Measurements from ENCODE around the gene UNC13D.

Gene UNC13D

DNA sequence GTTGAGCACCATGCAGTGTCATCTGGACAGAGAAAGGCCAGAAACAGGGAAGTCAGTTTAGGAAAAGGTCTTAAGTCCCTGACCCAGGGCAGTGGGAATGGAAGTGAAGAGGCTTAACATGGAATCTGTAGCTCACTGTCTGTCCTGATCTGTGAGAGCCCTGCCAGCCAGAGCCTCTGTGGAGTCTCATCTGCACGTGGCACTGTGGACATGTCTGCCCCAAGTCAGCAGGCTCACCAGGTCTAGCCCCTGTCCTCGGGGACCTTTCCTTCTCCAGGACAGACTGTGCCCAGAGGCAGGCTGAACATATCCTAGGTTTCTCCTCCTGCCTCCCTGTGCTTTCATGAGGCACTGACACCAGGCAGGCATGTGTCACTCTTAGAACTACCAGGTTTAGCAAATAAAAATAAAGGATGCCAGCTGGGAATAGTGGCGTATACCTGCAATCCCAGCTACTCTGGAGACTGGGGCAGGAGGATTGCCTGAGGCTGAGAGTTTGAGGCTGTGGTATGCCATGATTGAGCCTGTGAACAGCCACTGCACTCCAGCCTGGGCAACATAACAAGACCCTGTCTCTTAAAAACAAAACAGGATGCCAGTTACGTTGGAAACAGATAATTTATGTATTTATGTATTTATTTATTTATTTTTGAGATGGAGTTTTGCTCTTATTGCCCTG lies 37.2 kb downstream of the UNC13D start (continued):
- TF ChIP-seq, protein P1, sequence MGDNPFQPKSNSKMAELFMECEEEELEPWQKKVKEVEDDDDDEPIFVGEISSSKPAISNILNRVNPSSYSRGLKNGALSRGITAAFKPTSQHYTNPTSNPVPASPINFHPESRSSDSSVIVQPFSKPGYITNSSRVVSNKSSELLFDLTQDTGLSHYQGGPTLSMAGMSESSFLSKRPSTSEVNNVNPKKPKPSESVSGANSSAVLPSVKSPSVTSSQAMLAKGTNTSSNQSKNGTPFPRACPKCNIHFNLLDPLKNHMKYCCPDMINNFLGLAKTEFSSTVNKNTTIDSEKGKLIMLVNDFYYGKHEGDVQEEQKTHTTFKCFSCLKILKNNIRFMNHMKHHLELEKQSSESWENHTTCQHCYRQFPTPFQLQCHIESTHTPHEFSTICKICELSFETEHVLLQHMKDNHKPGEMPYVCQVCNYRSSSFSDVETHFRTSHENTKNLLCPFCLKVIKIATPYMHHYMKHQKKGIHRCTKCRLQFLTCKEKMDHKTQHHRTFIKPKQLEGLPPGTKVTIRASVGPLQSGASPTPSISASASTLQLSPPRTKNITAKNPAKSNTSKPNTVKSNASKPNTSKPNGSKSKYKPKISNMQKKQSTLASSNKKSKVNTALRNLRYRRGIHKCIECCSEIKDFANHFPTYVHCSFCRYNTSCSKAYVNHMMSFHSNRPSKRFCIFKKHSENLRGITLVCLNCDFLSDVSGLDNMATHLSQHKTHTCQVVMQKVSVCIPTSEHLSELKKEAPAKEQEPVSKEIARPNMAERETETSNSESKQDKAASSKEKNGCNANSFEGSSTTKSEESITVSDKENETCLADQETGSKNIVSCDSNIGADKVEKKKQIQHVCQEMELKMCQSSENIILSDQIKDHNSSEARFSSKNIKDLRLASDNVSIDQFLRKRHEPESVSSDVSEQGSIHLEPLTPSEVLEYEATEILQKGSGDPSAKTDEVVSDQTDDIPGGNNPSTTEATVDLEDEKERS (tag by site-specific recombination; IDR thresholded peaks at IDR 0.05): no peak
- TF ChIP-seq ZNF768 (tag by site-specific recombination; IDR thresholded peaks at IDR 0.05) (no peak), ZNF561 (tag by site-specific recombination; IDR thresholded peaks at IDR 0.05; ENCODE audit: borderline replicate concordance) (no peak), GLIS1 (tag by site-specific recombination; IDR thresholded peaks at IDR 0.05) (no peak), ZNF354C (tag by site-specific recombination; IDR thresholded peaks at IDR 0.05; ENCODE audit: borderline replicate concordance, low read depth) (no peak), ZNF660 (tag by site-specific recombination; IDR thresholded peaks at IDR 0.05) (no peak), ZNF24 (tag by site-specific recombination; IDR thresholded peaks at IDR 0.05) (no peak)
- TF ChIP-seq, protein P2, sequence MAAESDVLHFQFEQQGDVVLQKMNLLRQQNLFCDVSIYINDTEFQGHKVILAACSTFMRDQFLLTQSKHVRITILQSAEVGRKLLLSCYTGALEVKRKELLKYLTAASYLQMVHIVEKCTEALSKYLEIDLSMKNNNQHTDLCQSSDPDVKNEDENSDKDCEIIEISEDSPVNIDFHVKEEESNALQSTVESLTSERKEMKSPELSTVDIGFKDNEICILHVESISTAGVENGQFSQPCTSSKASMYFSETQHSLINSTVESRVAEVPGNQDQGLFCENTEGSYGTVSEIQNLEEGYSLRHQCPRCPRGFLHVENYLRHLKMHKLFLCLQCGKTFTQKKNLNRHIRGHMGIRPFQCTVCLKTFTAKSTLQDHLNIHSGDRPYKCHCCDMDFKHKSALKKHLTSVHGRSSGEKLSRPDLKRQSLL (tag by site-specific recombination; IDR thresholded peaks at IDR 0.05): no peak

DNA sequence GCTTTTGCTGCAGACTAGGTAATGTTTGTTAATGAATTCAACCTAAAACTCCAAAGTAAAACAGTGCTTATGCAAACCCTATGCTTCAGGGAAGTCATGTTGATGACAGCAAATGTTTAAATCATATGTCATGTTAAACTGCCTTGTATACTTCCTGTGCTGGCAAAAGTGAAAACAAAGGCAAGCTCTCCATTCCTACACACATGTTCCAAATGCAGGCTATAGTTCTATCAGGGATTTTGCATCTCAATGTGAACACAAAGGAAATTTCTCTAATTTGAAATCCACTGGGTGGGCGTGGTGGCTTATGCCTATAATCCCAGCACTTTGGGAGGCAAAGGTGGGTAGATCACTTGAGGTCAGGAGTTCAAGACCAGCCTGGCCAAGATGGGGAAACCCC lies 40.3 kb downstream of the UNC13D start:
- ChIA-PET POLR2A (interaction anchor here (0.6 to 2.4 kb wide), 2 partner anchors 8 to 24 kb away, joined by 3 to 15 read pairs; a partner anchor contains a TSS), CTCF (interaction anchor here (0.6 to 1.8 kb wide), 5 partner anchors 8 to 123 kb away, joined by 3 to 7 read pairs (median 5); no protein-coding TSS in a partner anchor)
- Histone ChIP-seq H3K4me1 (ENCODE audit: control insufficient read depth, insufficient read depth, low read length) (peaks cover 5% of the 10 kb centered on the region), H3K9me3 (ENCODE audit: control insufficient read depth, insufficient read depth, low read depth, low read length) (no peaks in the 10 kb centered on the region), H3K27ac (ENCODE audit: extremely low read depth, low read depth, low read length) (peak overlapping the region; percentile 16; the same call in 1 of the 2 replicates), H3K4me3 (ENCODE audit: low read depth, low read length) (no peak overlapping the region), H3K36me3 (ENCODE audit: control insufficient read depth in 2 of 2, insufficient read depth in 1 of 2, low read length in 2 of 2) (peaks cover 24 to 35% of the 10 kb centered on the region in 2 experiments; a peak in 2 of 3 replicates)
- TF ChIP-seq, protein P3, sequence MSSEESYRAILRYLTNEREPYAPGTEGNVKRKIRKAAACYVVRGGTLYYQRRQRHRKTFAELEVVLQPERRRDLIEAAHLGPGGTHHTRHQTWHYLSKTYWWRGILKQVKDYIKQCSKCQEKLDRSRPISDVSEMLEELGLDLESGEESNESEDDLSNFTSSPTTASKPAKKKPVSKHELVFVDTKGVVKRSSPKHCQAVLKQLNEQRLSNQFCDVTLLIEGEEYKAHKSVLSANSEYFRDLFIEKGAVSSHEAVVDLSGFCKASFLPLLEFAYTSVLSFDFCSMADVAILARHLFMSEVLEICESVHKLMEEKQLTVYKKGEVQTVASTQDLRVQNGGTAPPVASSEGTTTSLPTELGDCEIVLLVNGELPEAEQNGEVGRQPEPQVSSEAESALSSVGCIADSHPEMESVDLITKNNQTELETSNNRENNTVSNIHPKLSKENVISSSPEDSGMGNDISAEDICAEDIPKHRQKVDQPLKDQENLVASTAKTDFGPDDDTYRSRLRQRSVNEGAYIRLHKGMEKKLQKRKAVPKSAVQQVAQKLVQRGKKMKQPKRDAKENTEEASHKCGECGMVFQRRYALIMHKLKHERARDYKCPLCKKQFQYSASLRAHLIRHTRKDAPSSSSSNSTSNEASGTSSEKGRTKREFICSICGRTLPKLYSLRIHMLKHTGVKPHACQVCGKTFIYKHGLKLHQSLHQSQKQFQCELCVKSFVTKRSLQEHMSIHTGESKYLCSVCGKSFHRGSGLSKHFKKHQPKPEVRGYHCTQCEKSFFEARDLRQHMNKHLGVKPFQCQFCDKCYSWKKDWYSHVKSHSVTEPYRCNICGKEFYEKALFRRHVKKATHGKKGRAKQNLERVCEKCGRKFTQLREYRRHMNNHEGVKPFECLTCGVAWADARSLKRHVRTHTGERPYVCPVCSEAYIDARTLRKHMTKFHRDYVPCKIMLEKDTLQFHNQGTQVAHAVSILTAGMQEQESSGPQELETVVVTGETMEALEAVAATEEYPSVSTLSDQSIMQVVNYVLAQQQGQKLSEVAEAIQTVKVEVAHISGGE (tag by site-specific recombination; conservative IDR thresholded peaks at IDR 0.05; ENCODE audit: low read depth): no peak
- TF ChIP-seq, protein P4, sequence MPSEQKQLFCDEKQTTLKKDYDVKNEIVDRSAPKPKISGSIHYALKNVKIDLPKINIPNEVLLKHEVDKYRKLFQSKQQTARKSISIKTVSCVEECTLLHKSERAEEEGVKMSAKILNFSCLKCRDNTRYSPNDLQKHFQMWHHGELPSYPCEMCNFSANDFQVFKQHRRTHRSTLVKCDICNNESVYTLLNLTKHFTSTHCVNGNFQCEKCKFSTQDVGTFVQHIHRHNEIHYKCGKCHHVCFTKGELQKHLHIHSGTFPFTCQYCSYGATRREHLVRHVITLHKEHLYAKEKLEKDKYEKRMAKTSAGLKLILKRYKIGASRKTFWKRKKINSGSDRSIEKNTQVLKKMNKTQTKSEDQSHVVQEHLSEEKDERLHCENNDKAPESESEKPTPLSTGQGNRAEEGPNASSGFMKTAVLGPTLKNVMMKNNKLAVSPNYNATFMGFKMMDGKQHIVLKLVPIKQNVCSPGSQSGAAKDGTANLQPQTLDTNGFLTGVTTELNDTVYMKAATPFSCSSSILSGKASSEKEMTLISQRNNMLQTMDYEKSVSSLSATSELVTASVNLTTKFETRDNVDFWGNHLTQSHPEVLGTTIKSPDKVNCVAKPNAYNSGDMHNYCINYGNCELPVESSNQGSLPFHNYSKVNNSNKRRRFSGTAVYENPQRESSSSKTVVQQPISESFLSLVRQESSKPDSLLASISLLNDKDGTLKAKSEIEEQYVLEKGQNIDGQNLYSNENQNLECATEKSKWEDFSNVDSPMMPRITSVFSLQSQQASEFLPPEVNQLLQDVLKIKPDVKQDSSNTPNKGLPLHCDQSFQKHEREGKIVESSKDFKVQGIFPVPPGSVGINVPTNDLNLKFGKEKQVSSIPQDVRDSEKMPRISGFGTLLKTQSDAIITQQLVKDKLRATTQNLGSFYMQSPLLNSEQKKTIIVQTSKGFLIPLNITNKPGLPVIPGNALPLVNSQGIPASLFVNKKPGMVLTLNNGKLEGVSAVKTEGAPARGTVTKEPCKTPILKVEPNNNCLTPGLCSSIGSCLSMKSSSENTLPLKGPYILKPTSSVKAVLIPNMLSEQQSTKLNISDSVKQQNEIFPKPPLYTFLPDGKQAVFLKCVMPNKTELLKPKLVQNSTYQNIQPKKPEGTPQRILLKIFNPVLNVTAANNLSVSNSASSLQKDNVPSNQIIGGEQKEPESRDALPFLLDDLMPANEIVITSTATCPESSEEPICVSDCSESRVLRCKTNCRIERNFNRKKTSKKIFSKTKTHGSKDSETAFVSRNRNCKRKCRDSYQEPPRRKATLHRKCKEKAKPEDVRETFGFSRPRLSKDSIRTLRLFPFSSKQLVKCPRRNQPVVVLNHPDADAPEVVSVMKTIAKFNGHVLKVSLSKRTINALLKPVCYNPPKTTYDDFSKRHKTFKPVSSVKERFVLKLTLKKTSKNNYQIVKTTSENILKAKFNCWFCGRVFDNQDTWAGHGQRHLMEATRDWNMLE (tag by site-specific recombination; conservative IDR thresholded peaks at IDR 0.05; ENCODE audit: low read depth): no peak
- TF ChIP-seq ZNF560 (tag by site-specific recombination; IDR thresholded peaks at IDR 0.05; ENCODE audit: borderline replicate concordance) (no peak), ZNF157 (tag by site-specific recombination; IDR thresholded peaks at IDR 0.05) (no peak)

Data from HEK293 (cell line).